BE2C (cell line): ENCODE measurements around the gene HHLA2.

Experiments
- DNase-seq: peaks from one replicate; pipeline ENCODE4 v3.0.0-alpha.2; 2020
- H3K27me3 ChIP-seq: fragments of 250-450 bp; sonication (Bioruptor Pico); 2 replicates; pipeline ENCODE4 v1.5.1; 2020; ENCODE audit warnings: mild to moderate bottlenecking
- H3K36me3 ChIP-seq: fragments of 250-450 bp; sonication (Bioruptor Pico); 2 replicates; pipeline ENCODE4 v1.5.1; 2020; ENCODE audit warnings: mild to moderate bottlenecking
- H3K4me1 ChIP-seq: fragments of 250-450 bp; sonication (Bioruptor Pico); 2 replicates; pipeline ENCODE4 v1.5.1; 2020
- H3K4me3 ChIP-seq: 2 replicates; pipeline ENCODE4 v1.5.1; 2011; ENCODE audit warnings: low read depth, low read length
- H3K9me3 ChIP-seq: fragments of 250-450 bp; sonication (Bioruptor Pico); 2 replicates; pipeline ENCODE4 v1.5.1; 2020
- TF ChIP-seq, protein P1 (sequence below): IDR thresholded peaks from 2 replicates; pipeline ENCODE4 v1.5.1; 2012; ENCODE audit warnings: mild to moderate bottlenecking, low read depth, low read length

Gene HHLA2

DNA sequence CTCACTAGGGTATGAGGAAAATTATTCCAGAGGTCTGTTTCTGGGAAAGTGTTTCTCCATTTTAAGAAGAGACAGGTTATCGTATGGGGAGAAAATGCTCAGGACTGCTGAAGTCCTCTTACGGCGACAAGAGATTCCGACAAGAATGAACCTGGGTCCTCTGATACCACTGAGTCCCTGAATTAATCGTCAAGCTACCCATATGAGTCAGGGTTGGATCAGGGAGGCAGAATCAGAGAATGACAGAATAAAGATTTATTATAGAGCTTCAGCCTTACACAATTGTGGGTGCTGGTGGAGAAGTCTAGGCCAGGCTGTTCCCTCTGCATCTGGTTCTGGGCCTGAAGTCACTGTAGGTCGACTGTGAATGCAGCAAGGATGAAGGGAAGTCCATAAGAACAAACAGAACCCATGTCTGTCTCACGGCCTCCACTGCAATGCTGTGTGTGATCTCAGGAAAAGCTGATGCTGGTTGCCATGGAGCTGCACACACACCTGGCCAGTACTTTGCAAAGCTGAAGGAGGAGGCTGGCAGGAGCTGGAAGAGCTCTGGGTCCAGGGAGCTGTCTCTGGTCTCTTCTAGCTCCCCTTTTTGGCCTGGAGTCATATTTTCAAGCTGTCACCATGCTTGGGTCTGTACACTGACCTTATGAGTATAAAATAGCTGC is 83.9 kb downstream of the HHLA2 start:
- H3K4me1 ChIP-seq: peaks cover 17% of the 10 kb centered on the region
- no peaks in the 10 kb centered on the region for H3K27me3 ChIP-seq
- no peak for DNase-seq
- no peaks in the 10 kb centered on the region for H3K9me3 ChIP-seq
- TF ChIP-seq, protein P1, sequence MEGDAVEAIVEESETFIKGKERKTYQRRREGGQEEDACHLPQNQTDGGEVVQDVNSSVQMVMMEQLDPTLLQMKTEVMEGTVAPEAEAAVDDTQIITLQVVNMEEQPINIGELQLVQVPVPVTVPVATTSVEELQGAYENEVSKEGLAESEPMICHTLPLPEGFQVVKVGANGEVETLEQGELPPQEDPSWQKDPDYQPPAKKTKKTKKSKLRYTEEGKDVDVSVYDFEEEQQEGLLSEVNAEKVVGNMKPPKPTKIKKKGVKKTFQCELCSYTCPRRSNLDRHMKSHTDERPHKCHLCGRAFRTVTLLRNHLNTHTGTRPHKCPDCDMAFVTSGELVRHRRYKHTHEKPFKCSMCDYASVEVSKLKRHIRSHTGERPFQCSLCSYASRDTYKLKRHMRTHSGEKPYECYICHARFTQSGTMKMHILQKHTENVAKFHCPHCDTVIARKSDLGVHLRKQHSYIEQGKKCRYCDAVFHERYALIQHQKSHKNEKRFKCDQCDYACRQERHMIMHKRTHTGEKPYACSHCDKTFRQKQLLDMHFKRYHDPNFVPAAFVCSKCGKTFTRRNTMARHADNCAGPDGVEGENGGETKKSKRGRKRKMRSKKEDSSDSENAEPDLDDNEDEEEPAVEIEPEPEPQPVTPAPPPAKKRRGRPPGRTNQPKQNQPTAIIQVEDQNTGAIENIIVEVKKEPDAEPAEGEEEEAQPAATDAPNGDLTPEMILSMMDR: no peak
- no peaks in the 10 kb centered on the region for H3K36me3 ChIP-seq
- H3K4me3 ChIP-seq: no peak overlapping the region

DNA sequence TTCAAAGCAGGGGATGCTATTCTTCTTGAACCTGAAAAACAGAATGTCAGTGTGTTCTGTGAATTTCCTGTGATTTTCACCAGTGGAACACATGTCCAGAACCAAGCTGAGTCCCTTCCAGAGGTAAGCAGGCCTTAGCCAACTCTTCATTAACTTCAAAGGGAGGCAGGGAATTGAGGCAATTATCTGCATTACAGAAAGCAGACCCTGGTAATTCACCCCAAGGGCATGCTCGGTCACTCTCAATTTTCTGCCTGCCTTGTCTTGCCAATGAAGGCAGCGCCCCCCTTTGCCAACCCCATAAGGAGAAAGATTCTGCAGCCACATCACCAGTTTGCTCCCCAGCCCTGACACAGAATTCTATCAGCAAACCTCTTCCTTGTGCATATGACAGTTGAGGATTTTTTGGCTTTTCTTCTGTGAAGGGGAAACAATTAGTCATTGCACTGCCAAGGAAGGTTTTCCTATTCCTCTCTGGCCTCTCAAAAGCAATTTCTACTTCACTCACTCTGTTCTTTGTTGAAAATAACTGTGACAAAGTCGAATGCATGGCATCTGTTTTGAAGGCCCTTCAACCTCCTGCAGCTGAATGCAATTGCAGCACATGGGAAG is 85.3 kb downstream of the HHLA2 start:
- peak; percentile 81 for DNase-seq
- H3K4me1 ChIP-seq: peaks cover 17% of the 10 kb centered on the region
- no peaks in the 10 kb centered on the region for H3K9me3 ChIP-seq
- no peaks in the 10 kb centered on the region for H3K36me3 ChIP-seq
- H3K4me3 ChIP-seq: no peak overlapping the region
- TF ChIP-seq, protein P1: peak; percentile 43
- H3K27me3 ChIP-seq: no peaks in the 10 kb centered on the region

DNA sequence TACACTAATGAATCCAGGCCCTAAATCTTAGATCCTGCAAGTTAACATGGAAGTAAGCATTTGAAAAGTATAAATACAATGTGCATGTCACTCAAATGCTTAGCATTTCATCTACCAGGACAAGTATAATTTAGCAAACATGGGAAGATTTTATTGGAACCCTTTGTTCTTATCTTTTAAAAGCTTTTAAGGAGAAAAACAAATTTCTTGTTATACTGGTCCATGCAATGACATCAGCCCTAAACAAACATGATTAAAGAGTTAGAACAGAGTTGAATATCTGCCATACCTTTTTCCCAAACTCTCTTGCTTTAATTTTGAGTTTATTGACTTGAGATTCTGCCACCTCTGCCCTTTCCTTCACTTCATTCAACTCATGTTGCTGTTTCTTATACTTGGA is 87.0 kb downstream of the HHLA2 start:
- Histone ChIP-seq H3K27me3 (no peaks in the 10 kb centered on the region), H3K4me1 (peaks cover 17% of the 10 kb centered on the region), H3K36me3 (no peaks in the 10 kb centered on the region), H3K4me3 (no peak overlapping the region), H3K9me3 (no peaks in the 10 kb centered on the region)
- TF ChIP-seq, protein P1: no peak
- no peak for DNase-seq

DNA sequence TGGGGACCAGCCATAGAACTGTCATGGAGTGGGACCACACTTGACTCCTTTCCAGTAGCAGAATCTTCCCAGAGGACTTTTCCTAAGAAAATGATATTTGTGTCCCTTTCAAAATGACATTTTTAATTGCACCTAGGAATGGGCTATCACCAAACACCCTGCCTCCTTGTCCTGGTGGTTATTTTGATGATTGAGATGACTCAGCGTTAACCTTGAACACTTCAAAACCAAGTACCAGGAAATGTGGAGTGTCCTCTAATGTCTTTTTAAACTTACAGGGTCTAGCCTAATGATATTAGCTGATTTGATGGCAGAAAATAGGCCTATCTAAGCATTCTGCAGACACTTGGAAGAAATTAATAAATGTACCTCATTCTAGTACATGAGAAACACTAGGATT is 90.7 kb downstream of the HHLA2 start:
- no peak for DNase-seq
- H3K27me3 ChIP-seq: no peaks in the 10 kb centered on the region
- H3K4me1 ChIP-seq: peaks cover 2% of the 10 kb centered on the region; the same call in 1 of the 2 replicates
- TF ChIP-seq, protein P1: no peak
- no peaks in the 10 kb centered on the region for H3K9me3 ChIP-seq
- H3K36me3 ChIP-seq: no peaks in the 10 kb centered on the region
- H3K4me3 ChIP-seq: no peak overlapping the region

DNA sequence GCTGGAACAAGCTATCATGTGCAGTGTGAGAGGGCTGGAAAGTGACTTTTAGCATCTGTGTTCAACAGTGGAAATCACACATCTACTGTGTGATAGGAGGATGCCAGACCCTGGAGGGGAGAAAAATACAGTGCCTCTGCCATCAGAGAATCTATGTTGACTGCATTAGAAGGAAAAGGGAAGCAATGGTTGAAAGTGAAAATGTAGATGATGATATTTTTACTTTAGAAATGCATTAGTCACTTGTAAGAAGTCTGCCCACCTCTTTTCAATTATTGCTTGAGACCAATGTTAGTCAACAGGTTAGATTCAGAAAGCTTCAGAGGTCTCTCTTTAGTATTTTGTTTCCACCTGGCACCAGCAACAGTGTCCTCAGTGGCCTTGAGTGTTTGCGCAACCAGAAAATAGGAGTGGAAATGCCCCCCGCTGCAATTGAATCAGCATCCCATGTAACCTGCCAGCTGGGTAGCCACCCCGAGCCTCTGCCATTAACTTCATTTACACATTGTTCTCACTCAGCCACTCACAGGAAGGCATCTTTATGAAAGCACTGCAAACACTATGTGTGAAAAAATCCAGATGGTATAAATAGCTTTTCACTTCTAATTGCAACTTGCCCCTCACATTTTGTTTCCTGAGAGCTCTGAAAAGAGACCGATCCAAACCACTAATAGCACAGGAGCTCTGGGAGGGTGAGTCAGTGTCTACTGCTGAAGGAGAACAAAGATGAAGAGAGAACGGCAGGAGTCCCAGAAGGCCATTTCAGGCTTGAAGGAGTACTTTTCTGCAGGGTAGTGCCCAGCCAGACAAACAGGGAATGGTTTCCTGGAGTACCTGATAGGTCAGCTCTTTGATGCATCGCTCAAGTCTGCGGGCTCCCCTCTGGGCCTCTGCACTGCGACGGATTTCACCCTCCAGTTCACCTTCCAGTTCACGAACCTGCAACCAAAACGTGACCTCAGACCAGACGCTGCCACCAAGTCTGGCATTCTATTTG is 92.1 kb downstream of the HHLA2 start:
- Histone ChIP-seq H3K4me1 (no peaks in the 10 kb centered on the region), H3K4me3 (no peak overlapping the region), H3K36me3 (no peaks in the 10 kb centered on the region), H3K9me3 (no peaks in the 10 kb centered on the region), H3K27me3 (no peaks in the 10 kb centered on the region)
- DNase-seq: no peak
- TF ChIP-seq, protein P1: no peak
